ENCODE data around the gene SLC1A6.
"Not testable (repeated sequence)": the region's sequence is repeated elsewhere in the genome, so short reads cannot be mapped to it uniquely, and the experiment has no call there.

Gene SLC1A6

DNA sequence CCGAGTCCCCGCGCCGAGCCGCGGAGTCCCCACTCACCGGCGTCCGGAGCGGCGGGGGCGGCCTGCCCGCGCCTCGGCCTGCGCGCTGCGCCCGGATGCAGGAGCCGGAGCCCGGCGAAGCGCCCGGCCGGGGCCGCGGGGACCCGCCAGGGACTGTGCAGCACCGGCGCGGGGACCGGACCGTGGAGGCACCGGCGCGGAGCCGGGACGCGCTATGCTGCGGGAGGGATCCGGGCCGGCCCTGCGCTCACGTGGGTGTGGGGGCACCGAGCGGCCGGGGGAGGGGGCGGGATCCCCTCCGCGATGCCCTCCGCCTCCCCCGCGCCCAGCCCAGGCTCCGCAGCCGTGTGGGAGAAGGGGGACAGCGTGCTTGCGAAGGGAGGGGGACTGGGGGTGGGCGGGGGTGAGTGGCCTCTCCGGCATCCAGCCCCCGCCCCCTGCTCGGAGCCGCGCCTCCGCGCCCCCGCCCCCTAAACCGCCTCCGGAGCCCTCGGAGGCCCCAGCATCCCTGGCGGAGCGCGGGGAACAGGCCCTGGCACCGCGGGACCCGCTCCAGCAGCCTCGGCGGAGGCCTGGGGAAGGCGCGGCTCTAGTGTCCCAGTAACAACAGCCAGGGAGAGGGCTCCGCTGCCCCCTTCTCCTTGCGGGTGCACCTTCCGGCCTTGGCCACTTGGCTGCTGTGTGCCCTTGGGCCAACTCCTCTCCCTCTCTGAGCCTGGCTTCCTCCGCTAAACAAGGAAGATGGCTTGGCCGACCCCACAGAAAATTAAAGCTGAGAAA is at the start of gene SLC1A6:
TSS of gene SLC1A6 (minus strand) at position 389 of the 780 bp plus-strand sequence. CDS start 6,954 bp downstream, outside the sequence.
- TF ChIP-seq CTCF (IDR thresholded peaks at IDR 0.05; ENCODE audit: borderline replicate concordance, insufficient read depth, low read depth, low read length), result no peak
- H3K4me3 ChIP-seq (ENCODE audit: low read depth, low read length), result no peak within 1 kb of the TSS

DNA sequence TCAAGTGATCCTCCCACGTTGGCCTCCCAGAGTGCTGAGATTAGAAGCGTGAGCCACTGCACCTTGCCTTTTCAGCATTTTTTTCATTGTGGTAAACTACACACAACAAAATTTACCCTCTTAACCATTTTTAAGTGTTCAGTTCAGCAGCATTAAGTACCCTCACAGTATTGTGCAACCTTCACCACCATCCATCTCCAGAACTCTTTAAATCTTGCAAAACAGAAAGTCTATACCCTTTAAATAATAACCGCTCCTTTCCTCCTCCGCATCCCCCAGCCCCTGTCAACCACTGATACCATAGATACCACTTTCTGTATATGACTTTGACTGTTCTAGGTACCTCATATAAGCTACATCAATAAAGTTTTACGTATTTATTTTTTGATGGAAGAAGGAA is 48.8 kb upstream of the SLC1A6 start:
- no peak overlapping the region for H3K4me3 ChIP-seq (ENCODE audit: low read depth, low read length)
- no peak for TF ChIP-seq CTCF (IDR thresholded peaks at IDR 0.05; ENCODE audit: borderline replicate concordance, insufficient read depth, low read depth, low read length)

DNA sequence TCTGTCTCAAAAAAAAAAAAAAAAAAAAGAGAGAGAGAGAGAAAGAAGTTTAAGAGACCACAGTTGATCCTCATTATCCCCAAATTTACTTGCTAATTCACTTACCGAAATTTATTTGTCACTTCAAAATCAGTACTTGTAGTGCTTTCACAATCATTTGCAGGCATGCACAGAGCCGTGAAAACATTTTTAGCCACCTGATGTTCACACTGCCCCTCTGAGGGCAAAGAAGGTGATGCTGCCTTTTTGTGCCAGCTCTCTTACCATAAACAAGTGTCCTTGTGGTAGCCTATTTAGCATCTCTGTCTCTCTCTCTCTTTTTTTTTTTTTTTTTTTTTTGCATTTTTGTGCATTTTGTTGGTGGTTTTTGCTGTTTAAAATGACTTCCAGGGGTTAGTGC is 45.6 kb upstream of the SLC1A6 start:
- H3K4me3 ChIP-seq (ENCODE audit: low read depth, low read length), result no peak overlapping the region
- peak; percentile 40; the same call in 1 of the 2 replicates for TF ChIP-seq CTCF (IDR thresholded peaks at IDR 0.05; ENCODE audit: borderline replicate concordance, insufficient read depth, low read depth, low read length)

- H3K4me3 ChIP-seq (ENCODE audit: low read depth, low read length), result no peak overlapping the region
- TF ChIP-seq CTCF (IDR thresholded peaks at IDR 0.05; ENCODE audit: borderline replicate concordance, insufficient read depth, low read depth, low read length), result no peak
Measured at GRCh38 chr19:15022752-15023151, 43.1 kb upstream of the SLC1A6 start.

DNA sequence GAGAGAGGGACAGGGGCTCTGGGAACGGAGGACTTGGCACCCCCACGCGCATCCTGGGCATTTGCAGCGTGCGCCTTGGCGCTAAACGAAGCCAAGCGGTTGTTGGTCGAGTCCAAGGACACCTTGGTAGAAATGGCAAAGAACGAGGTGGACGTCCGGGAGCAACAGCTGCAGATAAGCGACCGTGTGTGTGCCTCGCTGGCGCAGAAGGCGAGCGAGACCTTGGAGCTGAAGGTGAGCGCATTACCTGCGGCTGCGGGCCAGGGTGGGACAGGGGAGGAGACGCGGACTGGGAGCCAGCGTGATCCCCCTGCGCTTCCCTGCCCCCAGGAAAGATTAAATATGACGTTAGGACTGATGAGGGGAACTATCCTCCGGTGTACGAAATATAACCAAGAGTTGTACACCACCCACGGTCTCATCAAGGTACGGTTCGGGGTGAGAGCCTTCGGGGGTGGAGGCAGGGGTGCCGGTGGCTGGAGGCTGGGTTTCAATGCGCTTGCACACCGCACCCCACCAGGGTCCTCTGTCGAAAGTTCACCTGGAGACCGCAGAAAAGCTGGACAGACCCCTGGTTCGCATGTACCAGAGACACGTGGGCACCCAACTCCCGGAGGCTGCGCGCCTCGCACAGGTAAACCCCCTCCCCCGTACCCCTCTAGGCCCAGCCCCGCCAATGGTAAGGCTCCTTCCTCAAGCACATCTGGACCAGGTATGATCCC is 41.8 kb upstream of the SLC1A6 start:
- no peak for TF ChIP-seq CTCF (IDR thresholded peaks at IDR 0.05; ENCODE audit: borderline replicate concordance, insufficient read depth, low read depth, low read length)
- no peak overlapping the region for H3K4me3 ChIP-seq (ENCODE audit: low read depth, low read length)

- H3K4me3 ChIP-seq (ENCODE audit: low read depth, low read length), result not testable (repeated sequence)
Measured at GRCh38 chr19:15018836-15019235, 39.2 kb upstream of the SLC1A6 start.

- no peak overlapping the region for H3K4me3 ChIP-seq (ENCODE audit: low read depth, low read length)
- no peak for TF ChIP-seq CTCF (IDR thresholded peaks at IDR 0.05; ENCODE audit: borderline replicate concordance, insufficient read depth, low read depth, low read length)
Measured at GRCh38 chr19:15015946-15016542, 36.4 kb upstream of the SLC1A6 start.
